22Rv1 (cell line): ENCODE results near the gene DMAC2.
"Not testable (repeated sequence)": the region's sequence is repeated elsewhere in the genome, so short reads cannot be mapped to it uniquely, and the experiment has no call there.

Experiments
- H3K27ac ChIP-seq: fragments of 450-650 bp; 2 replicates; pipeline ENCODE4 v1.5.1; 2017
- CTCF ChIP-seq: fragments of 450-650 bp; IDR thresholded peaks from 2 replicates; pipeline ENCODE4 v1.5.1; 2017; ENCODE audit warnings: mild to moderate bottlenecking
- ZFX ChIP-seq: fragments of 450-650 bp; IDR thresholded peaks from 2 replicates; pipeline ENCODE4 v1.6.1; 2017; ENCODE audit warnings: antibody characterized with exemption, borderline replicate concordance

The DMAC2 gene

GRCh38 chr19:41397086-41398049, 42.3 kb downstream of the DMAC2 start, which contains the start of the genes BCKDHA and EXOSC5:
TSS of gene BCKDHA (plus strand) at chr19:41397818. CDS start at chr19:41397828, 10 bp downstream.
TSS of gene EXOSC5 (minus strand) at chr19:41397359. CDS start at chr19:41397328, 31 bp downstream.
- H3K27ac ChIP-seq: peak within 1 kb of the TSS; percentile 84
- no peak for TF ChIP-seq CTCF

- no peak overlapping the region for H3K27ac ChIP-seq
- TF ChIP-seq ZFX (no peak), CTCF (no peak)
These were observed 44.4 kb downstream of the DMAC2 start for GRCh38 chr19:41395355-41395754.

GRCh38 chr19:41392775-41393174, 46.9 kb downstream of the DMAC2 start:
- H3K27ac ChIP-seq: no peak overlapping the region
- TF ChIP-seq ZFX (no peak), CTCF (no peak)

GRCh38 chr19:41391618-41392017, 48.1 kb downstream of the DMAC2 start:
- H3K27ac ChIP-seq: no peak overlapping the region

GRCh38 chr19:41386442-41386841, 53.3 kb downstream of the DMAC2 start:
- no peak overlapping the region for H3K27ac ChIP-seq
- TF ChIP-seq ZFX: no peak
- TF ChIP-seq CTCF: no peak

More at GRCh38 chr19:41391618-41392017, 48.1 kb downstream of the DMAC2 start:
- TF ChIP-seq ZFX (no peak), CTCF (no peak)

- TF ChIP-seq ZFX (no peak), CTCF (no peak)
- no peak overlapping the region for H3K27ac ChIP-seq
These were observed 55.4 kb downstream of the DMAC2 start for GRCh38 chr19:41384351-41384750.

GRCh38 chr19:41381536-41381935, 58.2 kb downstream of the DMAC2 start:
- H3K27ac ChIP-seq: not testable (repeated sequence)
